Activated naive CD4-positive, alpha-beta T cell (primary cell): ENCODE measurements around the gene NT5DC3.

Experiments used
- DNase-seq, 4 experiments: peaks; one replicate each; lab custom pipeline; 2025; lab: John Stamatoyannopoulos, UW

The NT5DC3 gene

GRCh38 chr12:103840876-103841689, at the start of gene NT5DC3:
NT5DC3 (minus strand) TSS chr12:103841234; CDS start chr12:103841156, 78 bp downstream.
- peak; percentile 54 to 82 (median 72) for DNase-seq

- no peak for DNase-seq
Measured at GRCh38 chr12:103887738-103888137, 46.7 kb upstream of the NT5DC3 start.

GRCh38 chr12:103886195-103886797, 45.3 kb upstream of the NT5DC3 start:
- DNase-seq, result no peak

- DNase-seq, result peak in 1 of 4 experiments; percentile 38
Measured at GRCh38 chr12:103884316-103884715, 43.3 kb upstream of the NT5DC3 start.

- no peak for DNase-seq
Measured at GRCh38 chr12:103883908-103884307, 42.9 kb upstream of the NT5DC3 start.

GRCh38 chr12:103882861-103883596, 42.0 kb upstream of the NT5DC3 start:
- no peak for DNase-seq

GRCh38 chr12:103881261-103881660, 40.2 kb upstream of the NT5DC3 start:
- no peak for DNase-seq

GRCh38 chr12:103880299-103881142, 39.5 kb upstream of the NT5DC3 start:
- DNase-seq, result no peak

- DNase-seq, result no peak
Measured at GRCh38 chr12:103879878-103880277, 38.8 kb upstream of the NT5DC3 start.

GRCh38 chr12:103879048-103879692, 38.1 kb upstream of the NT5DC3 start:
- DNase-seq, result no peak

GRCh38 chr12:103877934-103878510, 37.0 kb upstream of the NT5DC3 start:
- peak in 2 of 4 experiments; percentile 1 to 4 for DNase-seq

- no peak for DNase-seq
Measured at GRCh38 chr12:103877288-103877687, 36.3 kb upstream of the NT5DC3 start.

GRCh38 chr12:103875666-103876065, 34.6 kb upstream of the NT5DC3 start:
- no peak for DNase-seq

- DNase-seq, result no peak
Measured at GRCh38 chr12:103868215-103868614, 27.2 kb upstream of the NT5DC3 start.

GRCh38 chr12:103865151-103865730, 24.2 kb upstream of the NT5DC3 start:
- DNase-seq, result no peak

- DNase-seq, result no peak
Measured at GRCh38 chr12:103864710-103865109, 23.7 kb upstream of the NT5DC3 start.

- DNase-seq, result no peak
Measured at GRCh38 chr12:103858953-103859601, 18.0 kb upstream of the NT5DC3 start.

GRCh38 chr12:103858335-103858734, 17.3 kb upstream of the NT5DC3 start:
- DNase-seq, result no peak

- DNase-seq, result no peak
Measured at GRCh38 chr12:103857164-103857563, 16.1 kb upstream of the NT5DC3 start.
